ENCODE measurements around the gene ZFAND3. TPM values are rescaled to one million over a fixed set of nuclear protein-coding genes. Genes with fewer than 3 reads are reported as not detected.

ZFAND3 gene
- total and polyA plus RNA-seq, 10 of the 15 experiments (the other 5 are each of a cell fraction or from before 2014, with no cell fraction given): 0.90 to 34.4 (median 16.3) TPM

- no peak for ATAC-seq
- intact Hi-C loops (cut with micrococcal nuclease; ENCODE audit: unreplicated experiment): loop anchor here (10.0 kb wide), 2 partner anchors 152 to 158 kb away; no protein-coding TSS in a partner anchor
Measured at GRCh38 chr6:37862430-37862829, 42.9 kb downstream of the ZFAND3 start.

More at GRCh38 chr6:37862430-37862829, 42.9 kb downstream of the ZFAND3 start:
- ChIA-PET POLR2A (interaction anchor here (0.7 kb wide), 1 partner anchor 111 kb away, joined by 3 read pairs; no protein-coding TSS in a partner anchor), CTCF (interaction anchor here (1.4 to 1.7 kb wide), 2 partner anchors 16 to 143 kb away, joined by 3 read pairs; no protein-coding TSS in a partner anchor), SMC1A (ENCODE audit: uncharacterized antibody, unreplicated experiment) (interaction anchor here (0.6 to 2.5 kb wide), 2 partner anchors 35 to 103 kb away, joined by 3 to 11 read pairs; no protein-coding TSS in a partner anchor), RAD21 (ENCODE audit: unreplicated experiment) (interaction anchor here (1.7 kb wide), 1 partner anchor 42 kb away, joined by 6 read pairs; the partner anchor contains the start of gene ZFAND3)
- FAIRE-seq (no peak), DNase-seq (ENCODE audit: low read depth, low spot score) (no peak)
- H3K4me2 ChIP-seq (ENCODE audit: control insufficient read depth, insufficient read depth): no peak overlapping the region
- H4K20me1 ChIP-seq (ENCODE audit: control insufficient read depth, insufficient read depth): peaks cover 5% of the 10 kb centered on the region
- 0 out of 4 replicates have a peak, but pooled peaks cover 0 to 3% of the 10 kb centered on the region in 2 experiments for H3K36me3 ChIP-seq (ENCODE audit: control insufficient read depth in 2 of 2, insufficient read depth in 2 of 2, low read length in 1 of 2)
- H3K9me3 ChIP-seq (replicated peaks; ENCODE audit: control insufficient read depth, insufficient read depth, low read length): no peaks in the 10 kb centered on the region
- BruUV-seq (replicated peaks): no TSS peak
- no peak for TF ChIP-seq CBX5 (IDR thresholded peaks at IDR 0.05; ENCODE audit: low read depth)
- TF ChIP-seq MYB (IDR thresholded peaks at IDR 0.05; ENCODE audit: borderline replicate concordance, low read depth, low read length): no peak
- TF ChIP-seq TCF7 (IDR thresholded peaks at IDR 0.05; ENCODE audit: borderline replicate concordance): no peak
- no peak for TF ChIP-seq GATAD2B (conservative IDR thresholded peaks at IDR 0.05; ENCODE audit: low read depth)
- TF ChIP-seq USF2 (IDR thresholded peaks at IDR 0.05; ENCODE audit: borderline replicate concordance, low read depth, low read length): no peak
- no peak for TF ChIP-seq EZH2 (IDR thresholded peaks at IDR 0.05; ENCODE audit: borderline replicate concordance, control insufficient read depth, low read depth, low read length)
- no peaks in the 10 kb centered on the region for H3K27me3 ChIP-seq (replicated peaks in 1 of 2; ENCODE audit: control insufficient read depth in 2 of 2, insufficient read depth in 2 of 2, low read length in 1 of 2)
- H3K27ac ChIP-seq (ENCODE audit: control insufficient read depth, insufficient read depth): no peak overlapping the region
- H3K9ac ChIP-seq (ENCODE audit: control insufficient read depth, insufficient read depth, low read length): no peak overlapping the region
- H3K4me1 ChIP-seq (ENCODE audit: control insufficient read depth, insufficient read depth, low read length): peaks cover 14% of the 10 kb centered on the region
- in situ Hi-C loops (cut with MboI): no loop called here
- no peak overlapping the region for H2AFZ ChIP-seq (ENCODE audit: control insufficient read depth, low read depth, low read length)
- WGBS (ENCODE audit: insufficient coverage, insufficient replicate concordance, low lambda C conversion rate, missing lambda C conversion rate): 100% methylated on average over 4 of the region's 4 CpGs
- H3K79me2 ChIP-seq (ENCODE audit: control insufficient read depth, insufficient read depth, low read length): peaks cover 61% of the 10 kb centered on the region
- no peak overlapping the region for H3K4me3 ChIP-seq
